ENCODE measurements around the gene FITM1.

- TF ChIP-seq YY1 (tag by site-specific recombination; IDR thresholded peaks at IDR 0.05) (peak; percentile 65; the same call in 1 of the 2 replicates), CTCF (tag by site-specific recombination; IDR thresholded peaks at IDR 0.05) (peak; percentile 78), ZBTB49 (tag by site-specific recombination; IDR thresholded peaks at IDR 0.05; ENCODE audit: low read depth) (no peak), PBX3 (CRISPR knock-in tag; IDR thresholded peaks at IDR 0.05) (peak; percentile 19; the same call in 1 of the 2 replicates), ZNF324 (tag by site-specific recombination; IDR thresholded peaks at IDR 0.05) (0 out of 2 replicates have a peak, but pooled peaks have one; percentile 74), ZNF157 (tag by site-specific recombination; IDR thresholded peaks at IDR 0.05) (0 out of 2 replicates have a peak, but pooled peaks have one; percentile 24), ZNF513 (tag by site-specific recombination; IDR thresholded peaks at IDR 0.05) (no peak), ATF2 (tag by site-specific recombination; IDR thresholded peaks at IDR 0.05; ENCODE audit: low read depth) (no peak), PRDM10 (tag by site-specific recombination; IDR thresholded peaks at IDR 0.05) (no peak; the same call in none of the 2 replicates), ZNF571 (tag by site-specific recombination; IDR thresholded peaks at IDR 0.05) (no peak), KLF16 (tag by site-specific recombination; IDR thresholded peaks at IDR 0.05) (peak; percentile 94), PRDM1 (tag by site-specific recombination; IDR thresholded peaks at IDR 0.05) (no peak), ZNF449 (tag by site-specific recombination; IDR thresholded peaks at IDR 0.05) (no peak), ZNF311 (tag by site-specific recombination; IDR thresholded peaks at IDR 0.05; ENCODE audit: borderline replicate concordance) (no peak)
These were observed 10.8 kb downstream of the FITM1 start, which contains the start of gene EMC9 for GRCh38 chr14:24141097-24141880.

Measured in HEK293 (cell line).